HEK293T (cell line): Measurements from ENCODE around the gene PLA2G4A.

Experiments
- FOXK2 ChIP-seq: fragments of 450-650 bp; IDR thresholded peaks from 2 replicates; pipeline ENCODE4 v1.6.1; 2016; ENCODE audit warnings: mild to moderate bottlenecking
- L3MBTL2 ChIP-seq: fragments of 450-650 bp; conservative IDR thresholded peaks from 2 replicates; pipeline ENCODE4 v1.6.1; 2016; ENCODE audit warnings: mild to moderate bottlenecking
- SP1 ChIP-seq: fragments of 450-650 bp; IDR thresholded peaks from 2 replicates; pipeline ENCODE4 v1.6.1; 2017

DNA sequence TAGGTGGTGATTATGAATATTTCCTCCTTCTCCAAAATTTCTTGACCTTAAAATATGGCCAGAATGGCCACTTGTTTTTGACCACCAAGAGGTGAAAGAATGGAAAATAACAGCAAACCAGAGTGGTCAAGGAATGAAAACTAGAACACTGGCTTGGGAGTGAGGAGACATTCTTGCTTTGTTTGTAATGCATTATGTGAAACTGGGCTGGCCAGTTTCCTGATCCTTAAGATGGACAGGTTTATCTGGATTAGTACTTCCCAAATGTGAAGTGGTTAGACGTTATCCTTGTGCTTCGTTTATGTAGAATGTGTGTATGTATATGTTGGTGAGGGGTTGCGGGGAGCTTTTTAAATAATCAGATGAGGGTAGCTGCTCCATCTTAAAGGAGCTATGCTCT is 12.8 kb downstream of the PLA2G4A start:
- TF ChIP-seq FOXK2 (no peak), SP1 (no peak), L3MBTL2 (no peak)
